SK-N-SH treated with all-trans-retinoic acid at 6 μM for 48 hours (cell line): ENCODE measurements around the gene PRIMA1.
A peak's percentile ranks its signal among the peaks of the same experiment; 100 is the strongest.

Experiments
- ATAC-seq: fragments of 200-7000 bp; cut with Tn5 transposase; 3 replicates; pipeline ENCODE4 v1.9.1; 2020; ENCODE audit warnings: mild to moderate bottlenecking, moderate library complexity
- ARNTL ChIP-seq: fragments of 450-650 bp; formaldehyde crosslinking; IDR thresholded peaks from 2 replicates; pipeline ENCODE4 v1.5.0; 2020; ENCODE audit warnings: low read depth, mild to moderate bottlenecking, moderate library complexity, borderline replicate concordance
- BACH2 ChIP-seq: fragments of 250-450 bp; sonication (Bioruptor Pico); IDR thresholded peaks from 2 replicates; pipeline ENCODE4 v1.9.0; 2021; ENCODE audit warnings: mild to moderate bottlenecking, borderline replicate concordance
- CSDC2 ChIP-seq: fragments of 250-450 bp; sonication (Bioruptor Pico); IDR thresholded peaks from 2 replicates; pipeline ENCODE4 v1.5.0; 2020; ENCODE audit warnings: mild to moderate bottlenecking, moderate library complexity
- CSRNP3 ChIP-seq: fragments of 250-450 bp; sonication (Bioruptor Pico); IDR thresholded peaks from 2 replicates; pipeline ENCODE4 v1.5.1; 2021; ENCODE audit warnings: mild to moderate bottlenecking, moderate library complexity
- ESRRG ChIP-seq: fragments of 250-450 bp; sonication (Bioruptor Pico); IDR thresholded peaks from 2 replicates; pipeline ENCODE4 v1.6.1; 2021; ENCODE audit warnings: mild to moderate bottlenecking
- GLIS3 ChIP-seq: fragments of 250-450 bp; sonication (Bioruptor Pico); IDR thresholded peaks from 2 replicates; pipeline ENCODE4 v1.5.0; 2020; ENCODE audit warnings: mild to moderate bottlenecking, moderate library complexity
- ISL1 ChIP-seq: fragments of 250-450 bp; sonication (Bioruptor Pico); IDR thresholded peaks from 2 replicates; pipeline ENCODE4 v2.1.2; 2022; ENCODE audit warnings: mild to moderate bottlenecking, moderate library complexity
- OSR1 ChIP-seq: fragments of 250-450 bp; sonication (Bioruptor Pico); IDR thresholded peaks from 2 replicates; pipeline ENCODE4 v1.8.0; 2022; ENCODE audit warnings: moderate library complexity, mild to moderate bottlenecking, inconsistent platforms
- PATZ1 ChIP-seq: fragments of 250-450 bp; sonication (Bioruptor Pico); IDR thresholded peaks from 2 replicates; pipeline ENCODE4 v1.8.0; 2020; ENCODE audit warnings: mild to moderate bottlenecking, moderate library complexity, borderline replicate concordance
- POU6F1 ChIP-seq: fragments of 250-450 bp; sonication (Bioruptor Pico); IDR thresholded peaks from 2 replicates; pipeline ENCODE4 v1.8.0; 2021; ENCODE audit warnings: low read depth, mild to moderate bottlenecking, moderate library complexity, borderline replicate concordance
- PPARA ChIP-seq: fragments of 250-450 bp; sonication (Bioruptor Pico); IDR thresholded peaks from 2 replicates; pipeline ENCODE4 v1.5.0; 2020; ENCODE audit warnings: mild to moderate bottlenecking, borderline replicate concordance
- RARB ChIP-seq: fragments of 250-450 bp; sonication (Bioruptor Pico); IDR thresholded peaks from 2 replicates; pipeline ENCODE4 v1.8.0; 2021; ENCODE audit warnings: mild to moderate bottlenecking, moderate library complexity
- SNAI2 ChIP-seq: fragments of 250-450 bp; sonication (Bioruptor Pico); IDR thresholded peaks from 2 replicates; pipeline ENCODE4 v1.5.0; 2020; ENCODE audit warnings: mild to moderate bottlenecking, moderate library complexity
- TCF4 ChIP-seq: fragments of 250-450 bp; sonication (Bioruptor Pico); IDR thresholded peaks from 2 replicates; pipeline ENCODE4 v1.8.0; 2021; ENCODE audit warnings: mild to moderate bottlenecking, moderate library complexity, borderline replicate concordance
- TOX ChIP-seq: fragments of 250-450 bp; sonication (Bioruptor Pico); IDR thresholded peaks from 2 replicates; pipeline ENCODE4 v1.8.0; 2021; ENCODE audit warnings: mild to moderate bottlenecking, moderate library complexity, borderline replicate concordance
- ZC3H10 ChIP-seq: fragments of 250-450 bp; sonication (Bioruptor Pico); IDR thresholded peaks from 2 replicates; pipeline ENCODE4 v1.5.1; 2021; ENCODE audit warnings: mild to moderate bottlenecking, moderate library complexity
- ZFP3 ChIP-seq: fragments of 250-450 bp; sonication (Bioruptor Pico); IDR thresholded peaks from 2 replicates; pipeline ENCODE4 v1.5.0; 2020; ENCODE audit warnings: mild to moderate bottlenecking, moderate library complexity
- ZFP30 ChIP-seq: fragments of 450-650 bp; formaldehyde crosslinking; IDR thresholded peaks from 2 replicates; pipeline ENCODE4 v1.5.0; 2022; ENCODE audit warnings: mild to moderate bottlenecking, moderate library complexity
- ZNF565 ChIP-seq: fragments of 450-650 bp; formaldehyde crosslinking; conservative IDR thresholded peaks from 2 replicates; pipeline ENCODE4 v1.5.0; 2020; ENCODE audit warnings: low read depth, mild to moderate bottlenecking, moderate library complexity
- ZNF8 ChIP-seq: fragments of 450-650 bp; formaldehyde crosslinking; IDR thresholded peaks from 2 replicates; pipeline ENCODE4 v1.5.0; 2020; ENCODE audit warnings: mild to moderate bottlenecking, moderate library complexity

PRIMA1 gene

GRCh38 chr14:93788293-93788542, at the start of gene PRIMA1:
Gene PRIMA1 (minus strand): TSS chr14:93788485. CDS start chr14:93787718, 767 bp downstream.
- peak; percentile 21; the same call in 1 of the 3 replicates for ATAC-seq
- TF ChIP-seq ESRRG (CRISPR knock-in tag) (no peak), ZNF565 (CRISPR knock-in tag) (no peak), TCF4 (no peak), ZFP3 (no peak), ZNF8 (CRISPR knock-in tag) (no peak), SNAI2 (CRISPR knock-in tag) (no peak), PATZ1 (CRISPR knock-in tag) (no peak), RARB (CRISPR knock-in tag) (no peak), POU6F1 (CRISPR knock-in tag) (no peak), GLIS3 (CRISPR knock-in tag) (no peak), TOX (CRISPR knock-in tag) (no peak), OSR1 (CRISPR knock-in tag) (no peak), ZC3H10 (CRISPR knock-in tag) (no peak), ISL1 (CRISPR knock-in tag) (no peak), ZFP30 (CRISPR knock-in tag) (no peak), CSRNP3 (no peak), PPARA (CRISPR knock-in tag) (no peak), BACH2 (CRISPR knock-in tag) (no peak), ARNTL (CRISPR knock-in tag) (no peak)

GRCh38 chr14:93834699-93835371, 46.5 kb upstream of the PRIMA1 start:
- no peak for ATAC-seq

More at GRCh38 chr14:93834699-93835371, 46.5 kb upstream of the PRIMA1 start:
- TF ChIP-seq PATZ1 (CRISPR knock-in tag) (no peak), ZNF8 (CRISPR knock-in tag) (no peak), CSRNP3 (no peak), CSDC2 (CRISPR knock-in tag) (no peak), RARB (CRISPR knock-in tag) (no peak), ZFP3 (no peak)
